Superior temporal gyrus (tissue), 1 donor: ENCODE results near the gene MYB.

Source experiments
- DNase-seq: peaks from one replicate; pipeline ENCODE4 v3.0.0-alpha.2; 2016; ENCODE audit errors: extremely low spot score

The MYB gene

GRCh38 chr6:135250751-135251497, 69.8 kb downstream of the MYB start:
- DNase-seq: no peak

DNA sequence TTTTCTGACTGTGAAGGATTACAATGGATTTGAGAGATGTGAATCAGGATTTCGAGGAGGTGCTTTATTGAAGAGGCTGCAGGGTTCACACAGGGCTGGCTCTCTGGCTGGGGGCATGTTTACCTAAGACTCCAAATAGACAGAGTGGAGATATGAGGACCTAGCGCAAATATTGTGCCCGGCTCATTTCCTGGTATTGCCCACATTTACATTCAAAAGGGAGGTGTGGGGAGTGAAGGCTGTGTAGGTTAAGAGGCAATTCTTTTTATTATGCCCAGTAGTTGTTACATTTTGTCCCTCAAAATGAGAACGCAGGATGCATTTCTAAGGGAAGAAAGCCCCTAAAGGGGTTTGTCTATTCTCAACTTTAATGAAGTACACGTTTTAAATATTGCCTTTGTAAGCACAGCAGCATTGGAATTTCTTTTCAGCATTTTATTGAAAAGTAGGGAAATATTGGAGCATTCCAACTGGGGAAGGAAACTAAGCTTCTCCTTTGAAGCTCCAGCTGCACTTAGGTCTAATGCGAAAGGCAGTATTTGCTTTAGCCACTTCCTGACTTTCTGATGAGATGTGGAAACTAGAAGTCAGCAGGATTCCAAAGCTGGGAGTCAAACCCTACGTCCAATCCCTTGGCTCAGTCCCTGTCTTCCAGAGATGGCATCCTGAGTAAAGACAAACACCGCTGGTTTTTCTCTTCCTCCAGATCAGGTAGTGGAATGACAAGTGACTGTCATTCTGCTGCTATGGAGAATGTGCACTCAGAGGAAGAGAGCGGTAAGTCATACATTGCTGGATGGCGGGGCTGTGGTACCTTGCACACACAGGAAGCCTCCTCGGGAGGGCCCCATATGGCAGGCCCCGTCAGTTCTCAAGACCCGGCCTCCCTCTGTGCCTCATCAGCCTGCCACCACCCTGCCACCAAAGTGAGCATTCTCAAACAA, 70.7 kb downstream of the MYB start:
- no peak for DNase-seq

DNA sequence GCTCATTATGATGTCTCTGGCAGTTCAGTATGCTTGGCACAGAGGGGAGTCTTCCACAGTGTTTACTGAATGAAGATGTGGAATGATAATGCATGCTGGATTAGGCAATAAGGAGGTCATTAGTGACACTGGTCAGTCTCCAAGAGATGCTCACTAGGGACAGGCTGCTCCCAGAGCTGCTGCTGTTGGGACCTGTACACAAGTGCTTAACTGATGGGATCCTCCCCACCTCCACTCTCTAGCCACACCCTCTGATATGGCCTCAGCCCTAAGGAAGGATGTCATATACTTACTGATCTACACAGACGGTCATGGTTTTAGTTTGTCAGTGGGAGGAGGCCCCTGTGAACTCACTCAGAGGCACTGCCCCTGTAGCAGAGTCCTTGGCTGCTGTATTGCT, 73.4 kb downstream of the MYB start:
- no peak for DNase-seq

DNA sequence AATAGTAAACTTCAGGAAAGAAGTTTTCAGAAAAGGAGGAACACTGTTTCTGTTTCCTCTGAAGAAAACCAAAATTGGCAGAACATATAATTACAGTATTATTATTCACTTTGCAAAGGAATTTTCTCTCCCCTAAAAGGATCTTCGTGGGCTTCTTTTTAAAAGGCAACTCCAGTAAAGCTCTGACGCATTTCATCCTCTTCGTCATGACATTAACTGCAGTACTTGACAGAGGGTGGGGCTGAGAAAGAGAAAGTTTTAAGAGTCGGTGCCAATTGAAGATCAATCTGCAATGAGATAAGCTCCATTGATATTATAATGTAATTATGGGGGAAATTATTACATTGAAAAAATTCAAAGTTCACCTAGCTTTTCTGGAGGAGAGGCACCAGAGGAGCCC, 75.8 kb downstream of the MYB start:
- no peak for DNase-seq

GRCh38 chr6:135257631-135258405, 76.7 kb downstream of the MYB start:
- no peak for DNase-seq

- no peak for DNase-seq
Observed at GRCh38 chr6:135258970-135259369, 77.9 kb downstream of the MYB start.

GRCh38 chr6:135260612-135261011, 79.5 kb downstream of the MYB start:
- no peak for DNase-seq

DNA sequence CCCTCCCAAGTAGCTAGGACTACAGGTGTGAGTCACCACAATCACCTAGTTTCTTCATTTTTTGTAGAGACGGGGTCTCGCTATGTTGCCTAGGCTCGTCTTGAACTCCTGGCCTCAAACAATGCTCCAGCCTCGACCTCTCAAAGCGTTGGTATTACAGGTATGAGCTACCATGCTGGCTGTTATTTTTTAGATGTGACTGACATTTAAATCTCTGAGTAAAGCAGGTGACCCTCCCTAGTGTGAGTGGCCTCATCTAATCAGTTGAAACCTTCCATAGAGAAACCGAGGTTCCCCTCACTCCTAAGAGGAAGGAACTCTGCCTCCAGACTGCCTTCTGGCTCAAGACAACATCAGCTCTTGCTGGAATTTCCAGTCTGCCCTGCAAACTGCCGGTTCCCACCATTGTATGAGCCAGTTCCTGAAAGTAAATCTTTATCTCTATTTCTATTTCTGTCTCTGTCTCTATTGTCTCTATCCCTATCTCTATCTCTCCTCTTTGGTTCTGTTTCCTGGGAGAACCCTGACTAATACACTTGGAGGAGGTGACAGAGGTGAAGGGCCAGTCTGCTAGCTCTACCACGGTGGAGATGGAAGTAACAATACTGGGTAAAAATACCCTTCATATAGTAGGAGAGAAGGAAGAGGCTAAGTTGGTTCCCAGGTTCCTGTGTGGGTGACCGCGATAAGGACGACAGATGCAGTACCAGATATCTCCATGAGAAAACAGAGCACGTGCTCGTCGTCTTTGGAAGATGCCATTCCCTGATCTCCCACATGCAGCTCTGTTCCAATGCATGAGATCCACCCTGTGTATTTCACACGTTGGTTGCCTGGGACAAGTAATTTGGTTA, 81.0 kb downstream of the MYB start:
- no peak for DNase-seq

DNA sequence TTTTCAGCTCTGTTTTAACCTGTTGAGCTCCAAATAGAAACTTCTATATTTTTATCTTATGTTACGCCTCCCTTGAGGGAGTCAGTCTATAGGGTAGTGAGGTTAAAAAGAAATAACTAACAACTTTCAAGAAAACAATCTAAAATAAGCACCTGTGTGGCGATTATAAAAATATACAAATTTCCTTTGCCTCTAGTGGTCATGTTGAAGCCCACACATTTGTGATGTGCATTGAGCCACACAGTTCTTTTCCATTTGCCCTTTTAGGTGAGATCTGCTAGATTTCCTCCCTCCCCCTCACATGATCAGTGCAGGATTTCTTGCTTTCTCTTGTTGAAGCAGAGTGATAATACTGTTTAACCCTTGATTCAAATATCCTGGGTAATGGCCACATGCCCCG, 84.2 kb downstream of the MYB start:
- DNase-seq: no peak

- no peak for DNase-seq
Observed at GRCh38 chr6:135266675-135267074, 85.6 kb downstream of the MYB start.

DNA sequence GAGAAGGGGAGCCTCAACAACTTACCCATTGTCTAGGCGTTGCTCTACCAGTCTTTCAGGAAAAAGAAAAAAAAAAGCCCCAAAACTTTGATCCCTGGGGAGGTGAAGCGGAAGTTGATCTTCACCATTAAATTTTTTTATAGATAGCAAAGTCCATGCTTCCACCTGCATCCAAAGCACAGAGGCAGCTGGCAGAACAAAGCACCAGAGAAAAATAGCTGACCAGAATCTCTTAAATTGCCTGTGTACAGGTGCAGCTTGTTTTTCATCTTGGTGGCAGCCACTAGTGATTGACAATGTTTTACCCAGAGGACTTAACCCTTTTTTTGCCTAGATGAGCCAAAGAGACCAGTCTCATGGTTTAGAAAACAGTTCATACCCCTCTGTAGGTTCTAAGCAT, 86.0 kb downstream of the MYB start:
- DNase-seq: no peak

GRCh38 chr6:135268263-135268662, 87.2 kb downstream of the MYB start:
- DNase-seq: no peak

GRCh38 chr6:135268740-135269139, 87.6 kb downstream of the MYB start:
- no peak for DNase-seq
